Endothelial cell of umbilical vein (primary cell): ENCODE results near the gene SLC9A3. TPM values are rescaled to one million over a fixed set of nuclear protein-coding genes. Genes with fewer than 3 reads are reported as not detected.

Source experiments
- BruUV-seq: library from RNA; stranded (reverse); fragments of 400-500 nt; replicated peaks from 2 replicates; lab custom pipeline; 2021; lab: Mats Ljungman, UMichigan
- CTCF ChIA-PET: fragments of 300-600, 350-600 bp; sonication (Branson Sonifier 250); formaldehyde crosslinking; loops from one replicate; lab custom pipeline; 2021; ENCODE audit warnings: antibody characterized with exemption, inconsistent platforms; lab: Charles Lee
- POLR2A ChIA-PET: fragments of 300-600, 350-600 bp; sonication (Branson Sonifier 250); formaldehyde crosslinking; loops from one replicate; lab custom pipeline; 2021; ENCODE audit warnings: antibody characterized with exemption, inconsistent platforms; lab: Charles Lee
- DNase-seq: peaks from one replicate; pipeline ENCODE4 v3.0.0-alpha.2; 2011; ENCODE audit warnings: low read depth, low spot score
- FAIRE-seq: peaks from 2 replicates; lab custom pipeline; 2011; peaks lifted over from hg19 to GRCh38; lab: Jason Lieb, UNC
- H2AFZ ChIP-seq: 2 replicates; pipeline ENCODE4 v1.6.0; 2012; ENCODE audit warnings: low read depth, low read length, control low read depth, inconsistent platforms
- H3K27ac ChIP-seq: 2 replicates; pipeline ENCODE4 v1.5.1; 2011; ENCODE audit warnings: low read depth, mild to moderate bottlenecking, control low read depth, low read length, moderate library complexity; ENCODE audit not compliant: insufficient read depth
- H3K27me3 ChIP-seq, 2 experiments: 2 replicates each; pipeline versions ENCODE4 v1.6.0 to v1.6.1; 2011; ENCODE audit warnings: low read length in 2 of 2, mixed read lengths in 1 of 2; ENCODE audit not compliant: control insufficient read depth in 2 of 2, insufficient read depth in 2 of 2
- H3K36me3 ChIP-seq, 2 experiments: 2 replicates in 1 of 2; 3 replicates in 1 of 2; pipeline ENCODE4 v1.5.1; 2011; ENCODE audit warnings: low read length in 2 of 2, mild to moderate bottlenecking in 1 of 2, moderate library complexity in 1 of 2; ENCODE audit not compliant: control insufficient read depth in 2 of 2, insufficient read depth in 2 of 2; ENCODE audit errors: extremely low read depth in 1 of 2
- H3K4me1 ChIP-seq: 3 replicates; pipeline ENCODE4 v1.5.1; 2011; ENCODE audit warnings: mild to moderate bottlenecking, low read length; ENCODE audit not compliant: control insufficient read depth, insufficient read depth; ENCODE audit errors: extremely low read depth
- H3K4me2 ChIP-seq: 2 replicates; pipeline ENCODE4 v1.6.1; 2011; ENCODE audit warnings: low read length, control low read depth, mixed read lengths; ENCODE audit not compliant: insufficient read depth
- H3K4me3 ChIP-seq, 3 experiments: fragments of 200-600 bp in 1 of 3; sonication (generic), shearing (Covaris generic) in 1 of 3; replicated peaks in 1 of 3; 2 replicates each; pipeline ENCODE4 v1.5.1; 2011 to 2016; ENCODE audit warnings: control low read depth in 3 of 3, low read length in 3 of 3, mild to moderate bottlenecking in 2 of 3, inconsistent platforms in 1 of 3, low read depth in 1 of 3, moderate library complexity in 1 of 3; ENCODE audit not compliant: insufficient read depth in 1 of 3
- H3K79me2 ChIP-seq: 2 replicates; pipeline ENCODE4 v1.6.0; 2012; ENCODE audit warnings: low read length, inconsistent platforms; ENCODE audit not compliant: control insufficient read depth, insufficient read depth
- H3K9ac ChIP-seq: replicated peaks from 2 replicates; pipeline ENCODE3; 2011; ENCODE audit warnings: low read length, control low read depth; ENCODE audit not compliant: insufficient read depth; ENCODE audit errors: extremely low read depth
- H3K9me1 ChIP-seq: replicated peaks from 3 replicates; pipeline ENCODE4 v1.6.0; 2011; ENCODE audit warnings: mild to moderate bottlenecking, low read length; ENCODE audit not compliant: control insufficient read depth, insufficient read depth; ENCODE audit errors: extremely low read depth
- H3K9me3 ChIP-seq: replicated peaks from 2 replicates; pipeline ENCODE4 v1.5.1; 2012; ENCODE audit warnings: low read length, inconsistent platforms; ENCODE audit not compliant: control insufficient read depth, insufficient read depth
- H4K20me1 ChIP-seq: replicated peaks from 2 replicates; pipeline ENCODE3; 2011; ENCODE audit warnings: mild to moderate bottlenecking, low read length; ENCODE audit not compliant: control insufficient read depth, insufficient read depth; ENCODE audit errors: extremely low read depth
- CTCF ChIP-seq, 2 donors: IDR thresholded peaks; 1 replicate in 1 of 2; 2 replicates in 1 of 2; pipeline ENCODE4 v1.5.1; 2011; ENCODE audit warnings: low read length in 2 of 2, mild to moderate bottlenecking in 2 of 2, moderate library complexity in 2 of 2, control low read depth in 1 of 2, inconsistent platforms in 1 of 2, low read depth in 1 of 2; ENCODE audit not compliant: insufficient read depth in 1 of 2; ENCODE audit errors: extremely low read depth in 1 of 2
- FOS ChIP-seq: IDR thresholded peaks from 2 replicates; pipeline ENCODE4 v1.6.1; 2011; ENCODE audit warnings: mild to moderate bottlenecking, low read length, moderate library complexity, borderline replicate concordance; ENCODE audit not compliant: insufficient read depth
- JUN ChIP-seq: IDR thresholded peaks from 2 replicates; pipeline ENCODE4 v1.6.1; 2011; ENCODE audit warnings: borderline replicate concordance, low read depth; ENCODE audit not compliant: insufficient read length, insufficient read depth
- MAX ChIP-seq: IDR thresholded peaks from 2 replicates; pipeline ENCODE4 v1.6.1; 2011; ENCODE audit not compliant: insufficient read depth, insufficient read length
- MYC ChIP-seq: IDR thresholded peaks from one replicate; pipeline ENCODE4 v1.6.1; 2011; ENCODE audit warnings: mild to moderate bottlenecking, low read depth, low read length
- POLR2A ChIP-seq: IDR thresholded peaks from 2 replicates; pipeline ENCODE4 v1.6.1; 2012; ENCODE audit warnings: low read depth, mild to moderate bottlenecking, control low read depth, low read length
- dilution Hi-C: fragments of 300-500 bp; cut with MboI; formaldehyde crosslinking; loops from one replicate; pipeline ENCODE4 v1.15.0; 2019; ENCODE audit warnings: low sequenced_read_pairs; ENCODE audit not compliant: extremely low pct_ligation_motif_present
- intact Hi-C: fragments of 100-400 bp; cut with micrococcal nuclease; formaldehyde crosslinking; loops from one replicate; pipeline ENCODE4 v1.10.0; 2022
- polyA plus RNA-seq, 4 experiments: library from polyadenylated mRNA; depleted of rRNA in 3 of 4; stranded (reverse) in 3 of 4; unstranded in 1 of 4; fragments of >200 nt; gene quantifications; 2 replicates each; pipeline versions ENCODE4 v1.2.1 to v1.2.3, GENCODE V29; 2011 to 2012; ENCODE audit warnings: missing spikeins in 1 of 4
- total RNA-seq: library from RNA; stranded (reverse); gene quantifications from 2 replicates; pipeline ENCODE4 v1.2.3, GENCODE V29; 2021

Gene SLC9A3
- total and polyA plus RNA-seq, 2 donors (not counting 3 experiments of a cell fraction or from before 2014, with no cell fraction given): 0.79 to 0.82 TPM

GRCh38 chr5:469752-470483 lies 54.3 kb downstream of the SLC9A3 start:
- peaks cover 4% of the 10 kb centered on the region for H3K79me2 ChIP-seq
- intact Hi-C loops (loop anchor here (5.0 kb wide), 1 partner anchor 142 kb away; the partner anchor contains the start of gene CEP72), dilution Hi-C loops (no loop called here)
- H3K36me3 ChIP-seq: peaks cover 0 to 8% of the 10 kb centered on the region in 2 experiments
- H3K27ac ChIP-seq: no peak overlapping the region
- CTCF ChIA-PET: interaction anchor here (0.9 kb wide), 1 partner anchor 23 kb away, joined by 5 read pairs; no protein-coding TSS in a partner anchor
- TF ChIP-seq CTCF (IDR thresholded peaks at IDR 0.05; ENCODE audit: extremely low read depth in 1 of 2, insufficient read depth in 1 of 2, low read depth in 1 of 2, low read length in 2 of 2): no peak
- TF ChIP-seq POLR2A: no peak
- no peak for TF ChIP-seq MAX
- no peak for TF ChIP-seq FOS
- no peak for TF ChIP-seq MYC
- TF ChIP-seq JUN: no peak
- H2AFZ ChIP-seq: no peak overlapping the region
- H3K9me3 ChIP-seq: no peaks in the 10 kb centered on the region
- H3K4me3 ChIP-seq: no peak overlapping the region
- no peak overlapping the region for H3K9ac ChIP-seq
- no peak for FAIRE-seq
- H3K27me3 ChIP-seq: peaks cover 3% of the 10 kb centered on the region in 2 experiments
- DNase-seq: no peak
- BruUV-seq: no TSS peak
- no peaks in the 10 kb centered on the region for H3K9me1 ChIP-seq
- peaks cover 6% of the 10 kb centered on the region for H3K4me1 ChIP-seq
- POLR2A ChIA-PET: no interaction called here
- no peak overlapping the region for H3K4me2 ChIP-seq
- H4K20me1 ChIP-seq: no peaks in the 10 kb centered on the region
